ENCODE results near the gene CERS2. TPM values are rescaled to one million over a fixed set of nuclear protein-coding genes. Genes with fewer than 3 reads are reported as not detected.
A peak's percentile ranks its signal among the peaks of the same experiment; 100 is the strongest.

The CERS2 gene
- total and polyA plus RNA-seq, 2 of the 4 experiments (the other 2 are of a cell fraction): 118 to 127 TPM

DNA sequence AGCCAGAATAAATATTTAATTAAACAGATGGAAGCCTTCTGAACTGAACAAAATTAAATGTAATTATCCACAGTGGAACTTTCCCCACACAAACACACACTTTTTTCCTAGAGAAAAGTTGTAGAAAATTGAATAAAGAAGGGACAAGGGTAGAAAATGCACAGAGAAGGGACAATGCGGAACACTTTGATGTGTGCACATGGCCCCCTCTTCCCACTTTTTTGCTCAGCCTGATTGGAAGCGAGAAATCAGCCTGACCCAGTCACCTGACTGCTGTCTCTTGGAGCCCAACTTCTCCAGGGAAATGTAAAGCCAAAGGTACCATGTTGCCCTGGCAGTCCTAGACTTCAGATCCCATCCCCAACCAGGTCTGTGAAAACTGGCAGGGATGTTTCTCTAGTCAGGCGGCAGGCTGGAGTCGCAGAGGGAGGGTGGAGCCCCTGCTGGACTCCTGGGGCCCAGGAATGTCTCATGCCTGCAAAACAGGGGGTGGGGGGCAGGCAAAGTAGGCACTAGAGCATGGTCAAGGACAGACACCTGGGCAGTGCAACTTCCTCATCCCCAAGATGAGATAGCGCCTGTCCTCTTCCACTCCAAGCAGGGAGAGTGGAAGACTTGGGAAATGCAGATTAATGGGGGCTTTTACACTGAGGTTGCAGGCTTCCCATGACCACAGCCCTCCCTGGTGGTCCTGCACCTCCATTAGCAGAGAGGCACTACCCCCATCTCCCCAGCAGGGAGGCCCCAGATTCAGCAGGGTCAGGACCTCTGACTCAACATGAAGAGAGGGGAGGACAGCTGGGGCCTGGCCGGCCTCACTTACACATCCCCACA lies 2.8 kb downstream of the CERS2 start:
- peak overlapping the region; percentile 97 for H3K23ac ChIP-seq (ENCODE audit: low read depth, low read length)
- peaks cover 67% of the 10 kb centered on the region for H4K20me1 ChIP-seq (ENCODE audit: insufficient read depth, low read length)
- H3K56ac ChIP-seq (ENCODE audit: extremely low read depth, insufficient read depth, low read length): peak overlapping the region; percentile 36; the same call in 1 of the 2 replicates
- peak overlapping the region; percentile 82 for H3K14ac ChIP-seq (replicated peaks; ENCODE audit: low read depth, low read length)
- H3K9me3 ChIP-seq (ENCODE audit: control insufficient read depth, insufficient read depth, low read length): no peaks in the 10 kb centered on the region
- H4K91ac ChIP-seq (ENCODE audit: insufficient read depth, low read depth, low read length): peak overlapping the region; percentile 89
- ChIA-PET POLR2A (ENCODE audit: unreplicated experiment) (interaction anchor here (0.7 kb wide), 1 partner anchor 565 kb away, joined by 3 read pairs; no protein-coding TSS in a partner anchor), CTCF (no interaction called here)
- H2BK20ac ChIP-seq (ENCODE audit: low read depth, low read length): peak overlapping the region; percentile 69; the same call in 1 of the 2 replicates
- ATAC-seq (ENCODE audit: low read depth) (no peak), DNase-seq (no peak)
- dilution Hi-C loops (cut with HindIII; ENCODE audit: low sequenced_read_pairs, unreplicated experiment): no loop called here
- WGBS, 2 experiments (ENCODE audit: extremely low coverage in 2 of 2, insufficient read length in 1 of 2): no CpG with 5 or more reads among the region's 6 CpGs
- peak overlapping the region; percentile 18; the same call in 1 of the 3 replicates for H2BK15ac ChIP-seq (ENCODE audit: low read depth, low read length)
- H3K36me3 ChIP-seq (ENCODE audit: control insufficient read depth, insufficient read depth, low read length): peaks cover 22% of the 10 kb centered on the region
- H4K5ac ChIP-seq (ENCODE audit: low read depth, low read length): peak overlapping the region; percentile 40
- intact Hi-C loops (cut with micrococcal nuclease): no loop called here
- H3K79me1 ChIP-seq (ENCODE audit: low read depth in 1 of 2, low read length in 2 of 2): peaks cover 21 to 72% of the 10 kb centered on the region in 2 experiments
- peak overlapping the region; percentile 88 for H2AK9ac ChIP-seq (replicated peaks; ENCODE audit: low read depth, low read length, poor library complexity)
- BruUV-seq (replicated peaks): no TSS peak
- H3K4me3 ChIP-seq (ENCODE audit: insufficient read depth, low read depth, low read length): peak overlapping the region; percentile 12
- peaks cover 31% of the 10 kb centered on the region for H3K4me1 ChIP-seq (ENCODE audit: control insufficient read depth, insufficient read depth, low read length)
- H2AK5ac ChIP-seq (ENCODE audit: low read depth, low read length): peak overlapping the region; percentile 94
- H2AFZ ChIP-seq (replicated peaks; ENCODE audit: low read length, poor library complexity): peak overlapping the region; percentile 24
- H2BK5ac ChIP-seq (ENCODE audit: low read depth, low read length, poor library complexity, severe bottlenecking): peak overlapping the region; percentile 74
- H4K8ac ChIP-seq (ENCODE audit: low read depth in 2 of 2, low read length in 2 of 2): peak overlapping the region in 1 of 2 experiments; percentile 65; a peak in 2 of 4 replicates
- peak overlapping the region; percentile 62 for H2BK120ac ChIP-seq (ENCODE audit: low read depth, low read length)
- H3K27me3 ChIP-seq (ENCODE audit: control insufficient read depth, insufficient read depth, low read length): no peaks in the 10 kb centered on the region
- peak overlapping the region; percentile 86 for H3K27ac ChIP-seq (ENCODE audit: insufficient read depth, low read length)
- peaks cover 36% of the 10 kb centered on the region for H3K9me1 ChIP-seq (ENCODE audit: insufficient read depth, low read length)
- peak overlapping the region; percentile 94 for H3K9ac ChIP-seq (ENCODE audit: low read depth, low read length)
- peak overlapping the region; percentile 83 for H3K4ac ChIP-seq (ENCODE audit: low read depth, low read length)
- H3K18ac ChIP-seq (ENCODE audit: low read depth, low read length): peak overlapping the region; percentile 76
- in situ Hi-C loops (cut with MboI; ENCODE audit: low sequenced_read_pairs): loop anchor here (10.0 kb wide), 1 partner anchor 63 kb away; the partner anchor contains the start of gene BNIPL
- TF ChIP-seq MAZ (IDR thresholded peaks at IDR 0.05; ENCODE audit: borderline replicate concordance, low read depth, low read length): 0 out of 2 replicates have a peak, but pooled peaks have one; percentile 5
- TF ChIP-seq, protein P1, sequence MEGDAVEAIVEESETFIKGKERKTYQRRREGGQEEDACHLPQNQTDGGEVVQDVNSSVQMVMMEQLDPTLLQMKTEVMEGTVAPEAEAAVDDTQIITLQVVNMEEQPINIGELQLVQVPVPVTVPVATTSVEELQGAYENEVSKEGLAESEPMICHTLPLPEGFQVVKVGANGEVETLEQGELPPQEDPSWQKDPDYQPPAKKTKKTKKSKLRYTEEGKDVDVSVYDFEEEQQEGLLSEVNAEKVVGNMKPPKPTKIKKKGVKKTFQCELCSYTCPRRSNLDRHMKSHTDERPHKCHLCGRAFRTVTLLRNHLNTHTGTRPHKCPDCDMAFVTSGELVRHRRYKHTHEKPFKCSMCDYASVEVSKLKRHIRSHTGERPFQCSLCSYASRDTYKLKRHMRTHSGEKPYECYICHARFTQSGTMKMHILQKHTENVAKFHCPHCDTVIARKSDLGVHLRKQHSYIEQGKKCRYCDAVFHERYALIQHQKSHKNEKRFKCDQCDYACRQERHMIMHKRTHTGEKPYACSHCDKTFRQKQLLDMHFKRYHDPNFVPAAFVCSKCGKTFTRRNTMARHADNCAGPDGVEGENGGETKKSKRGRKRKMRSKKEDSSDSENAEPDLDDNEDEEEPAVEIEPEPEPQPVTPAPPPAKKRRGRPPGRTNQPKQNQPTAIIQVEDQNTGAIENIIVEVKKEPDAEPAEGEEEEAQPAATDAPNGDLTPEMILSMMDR (conservative IDR thresholded peaks at IDR 0.05; ENCODE audit: low read depth, low read length): 0 out of 2 replicates have a peak, but pooled peaks have one; percentile 22
- TF ChIP-seq, protein P2, sequence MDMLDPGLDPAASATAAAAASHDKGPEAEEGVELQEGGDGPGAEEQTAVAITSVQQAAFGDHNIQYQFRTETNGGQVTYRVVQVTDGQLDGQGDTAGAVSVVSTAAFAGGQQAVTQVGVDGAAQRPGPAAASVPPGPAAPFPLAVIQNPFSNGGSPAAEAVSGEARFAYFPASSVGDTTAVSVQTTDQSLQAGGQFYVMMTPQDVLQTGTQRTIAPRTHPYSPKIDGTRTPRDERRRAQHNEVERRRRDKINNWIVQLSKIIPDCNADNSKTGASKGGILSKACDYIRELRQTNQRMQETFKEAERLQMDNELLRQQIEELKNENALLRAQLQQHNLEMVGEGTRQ (IDR thresholded peaks at IDR 0.05; ENCODE audit: low read depth, low read length): no peak
- TF ChIP-seq RFX5 (IDR thresholded peaks at IDR 0.05; ENCODE audit: low read depth, low read length): no peak
- no peak for TF ChIP-seq POLR2A (IDR thresholded peaks at IDR 0.05; ENCODE audit: low read depth, low read length)
- no peak for TF ChIP-seq NFE2L2 (IDR thresholded peaks at IDR 0.05; ENCODE audit: low read depth, low read length)
- TF ChIP-seq MXI1 (IDR thresholded peaks at IDR 0.05; ENCODE audit: borderline replicate concordance, low read depth, low read length): no peak
- TF ChIP-seq CHD1 (IDR thresholded peaks at IDR 0.05; ENCODE audit: low read depth, low read length): no peak
- TF ChIP-seq RAD21 (IDR thresholded peaks at IDR 0.05; ENCODE audit: low read length): no peak
- H3K4me2 ChIP-seq (ENCODE audit: low read depth, low read length): peak overlapping the region; percentile 96
